ENCODE data around the gene GFI1B.
"Not testable (repeated sequence)": the region's sequence is repeated elsewhere in the genome, so short reads cannot be mapped to it uniquely, and the experiment has no call there.

The GFI1B gene

DNA sequence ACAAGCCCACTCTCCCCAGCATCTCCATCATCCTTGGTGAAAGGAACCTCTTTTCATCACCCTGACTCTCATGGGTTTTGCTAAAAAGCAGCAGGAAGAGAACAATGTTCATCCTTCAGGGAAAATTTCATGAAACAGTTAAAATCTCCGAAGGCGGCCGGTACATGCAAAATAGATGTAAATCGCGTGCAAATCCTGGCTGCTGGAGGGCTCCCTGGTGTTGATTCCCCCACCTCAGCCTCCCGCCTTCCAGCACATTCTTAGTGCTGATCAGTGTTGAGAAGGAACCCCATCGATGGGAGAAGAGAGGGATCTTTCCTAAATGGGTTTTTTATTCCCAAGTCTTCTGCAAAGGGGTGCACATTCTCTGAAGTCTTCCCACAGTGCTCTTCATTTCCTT lies 8.7 kb upstream of the GFI1B start:
- DNase-seq, result no peak

- DNase-seq, result peak; percentile 56
Observed at GRCh38 chr9:132970324-132971062, 8.0 kb upstream of the GFI1B start.

- DNase-seq, result no peak
Observed at GRCh38 chr9:132973166-132973565, 5.3 kb upstream of the GFI1B start.

GRCh38 chr9:132973713-132974112 lies 4.8 kb upstream of the GFI1B start:
- no peak for DNase-seq

GRCh38 chr9:132975961-132976360 lies 2.5 kb upstream of the GFI1B start:
- DNase-seq, result no peak

- no peak for DNase-seq
Observed at GRCh38 chr9:132976571-132976970, 1.9 kb upstream of the GFI1B start.

DNA sequence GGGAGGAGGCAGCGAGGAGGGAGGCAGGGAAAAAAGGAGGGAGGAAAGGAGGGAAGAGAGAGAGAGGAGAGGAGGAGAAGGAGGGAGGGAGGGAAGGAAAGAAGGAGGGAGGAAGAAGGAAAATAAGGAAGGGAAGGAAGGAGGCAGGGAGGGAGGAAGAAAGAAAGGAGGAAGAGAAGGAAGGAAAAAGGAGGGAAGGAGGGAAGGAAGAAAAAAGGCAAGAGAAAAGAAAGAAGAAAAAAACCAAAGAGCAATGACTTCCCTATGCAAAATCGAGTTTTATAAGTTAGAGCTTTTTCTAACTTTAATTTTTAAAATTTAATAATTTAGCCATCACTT lies 413 bp upstream of the GFI1B start:
- DNase-seq, result no peak

GRCh38 chr9:132980157-132980556 lies 1.7 kb downstream of the GFI1B start:
- DNase-seq, result no peak

DNA sequence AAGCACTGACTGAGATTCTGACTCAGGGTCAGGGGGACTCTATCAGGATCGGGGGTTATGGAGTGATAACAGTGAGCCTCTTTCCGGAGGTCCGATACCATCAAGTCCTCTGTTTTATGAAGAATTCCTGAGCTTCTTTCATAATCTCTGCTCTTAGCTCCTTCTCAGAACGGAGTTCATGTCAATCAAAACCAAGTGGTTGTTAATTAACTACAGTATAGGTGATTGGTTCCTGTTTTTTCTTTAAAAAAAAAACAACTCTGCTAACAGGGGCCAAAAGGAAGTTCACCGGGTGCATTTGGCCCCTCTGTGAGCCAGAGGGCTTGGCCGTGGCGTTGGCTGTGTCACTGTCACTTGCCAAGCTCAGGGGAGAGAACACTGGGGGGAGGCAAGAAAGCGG lies 4.0 kb downstream of the GFI1B start:
- DNase-seq, result no peak

- no peak for DNase-seq
Observed at GRCh38 chr9:132983491-132984201, 5.2 kb downstream of the GFI1B start.

GRCh38 chr9:132984202-132985070 lies 5.9 kb downstream of the GFI1B start:
- DNase-seq, result no peak

DNA sequence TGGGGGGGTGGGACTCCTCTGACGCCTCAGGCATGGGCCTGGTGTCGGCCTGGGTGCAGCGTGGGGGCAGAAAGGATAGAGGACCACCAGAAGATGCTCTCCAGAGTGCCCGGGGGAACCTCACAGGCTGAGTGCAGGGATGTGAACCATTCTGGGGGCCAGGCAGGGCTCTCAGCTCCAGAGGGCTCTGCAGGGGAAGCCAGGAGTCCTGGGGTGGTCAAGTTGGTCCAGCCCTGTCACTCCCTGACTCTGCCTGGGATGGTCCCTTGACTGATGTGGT lies 6.5 kb downstream of the GFI1B start:
- DNase-seq, result no peak

- no peak for DNase-seq
Observed at GRCh38 chr9:132985489-132985888, 7.0 kb downstream of the GFI1B start.

- DNase-seq, result no peak
Observed at GRCh38 chr9:132986114-132986513, 7.6 kb downstream of the GFI1B start.

DNA sequence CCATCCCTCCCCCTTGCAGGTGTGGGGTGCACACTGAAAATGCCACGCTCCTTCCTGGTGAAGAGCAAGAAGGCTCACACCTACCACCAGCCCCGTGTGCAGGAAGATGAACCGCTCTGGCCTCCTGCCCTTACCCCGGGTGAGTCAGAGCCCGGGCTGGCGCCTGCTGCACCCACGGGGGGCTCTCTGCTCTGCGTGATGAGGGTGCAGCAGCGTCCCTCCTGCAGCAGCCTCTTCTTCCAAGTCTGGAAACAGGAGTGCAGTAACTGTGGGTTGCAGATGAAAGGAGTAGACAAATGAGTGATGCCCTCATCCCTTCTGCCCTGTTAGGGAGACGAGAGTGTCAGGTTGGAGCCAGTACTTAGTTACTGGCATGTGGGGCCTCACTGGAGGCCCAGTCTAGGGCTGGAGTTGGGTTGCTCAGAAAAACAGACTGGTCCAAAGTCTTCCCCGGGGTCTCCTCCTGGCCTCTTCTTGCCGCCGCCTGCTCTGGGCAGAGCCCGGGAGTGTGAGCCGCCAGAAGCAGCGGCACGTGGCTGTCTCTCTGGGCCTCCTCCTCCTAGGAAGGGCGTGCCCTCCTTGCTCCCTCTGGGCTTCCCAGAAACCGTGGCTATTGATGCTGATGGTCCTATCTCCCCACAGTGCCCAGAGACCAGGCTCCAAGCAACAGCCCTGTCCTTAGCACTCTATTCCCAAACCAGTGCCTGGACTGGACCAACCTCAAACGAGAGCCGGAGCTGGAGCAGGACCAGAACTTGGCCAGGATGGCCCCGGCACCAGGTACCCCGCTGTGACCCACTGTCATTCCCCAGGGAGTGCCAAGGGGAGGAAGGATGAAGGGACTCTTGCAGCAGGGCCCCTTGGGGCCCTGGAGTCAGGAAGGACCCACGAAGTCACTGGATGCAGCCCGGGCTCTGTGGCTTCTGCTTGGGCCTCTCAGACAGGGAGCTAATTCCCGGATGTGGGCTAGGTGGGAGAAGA lies 8.4 kb downstream of the GFI1B start:
- DNase-seq, result no peak

GRCh38 chr9:132988244-132989013 lies 9.9 kb downstream of the GFI1B start:
- DNase-seq, result no peak

DNA sequence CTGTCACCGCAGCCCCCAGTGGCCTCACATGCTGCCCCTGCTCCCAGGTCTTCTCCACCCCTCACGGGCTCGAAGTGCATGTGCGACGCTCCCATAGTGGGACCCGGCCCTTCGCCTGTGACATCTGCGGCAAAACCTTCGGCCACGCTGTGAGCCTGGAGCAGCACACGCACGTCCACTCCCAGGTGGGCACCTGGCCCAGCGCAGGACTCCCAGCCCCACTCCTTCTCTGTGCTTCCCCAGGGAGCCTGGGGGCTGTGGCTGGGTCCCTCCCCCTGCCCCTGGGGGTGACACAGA lies 10.5 kb downstream of the GFI1B start:
- no peak for DNase-seq

DNA sequence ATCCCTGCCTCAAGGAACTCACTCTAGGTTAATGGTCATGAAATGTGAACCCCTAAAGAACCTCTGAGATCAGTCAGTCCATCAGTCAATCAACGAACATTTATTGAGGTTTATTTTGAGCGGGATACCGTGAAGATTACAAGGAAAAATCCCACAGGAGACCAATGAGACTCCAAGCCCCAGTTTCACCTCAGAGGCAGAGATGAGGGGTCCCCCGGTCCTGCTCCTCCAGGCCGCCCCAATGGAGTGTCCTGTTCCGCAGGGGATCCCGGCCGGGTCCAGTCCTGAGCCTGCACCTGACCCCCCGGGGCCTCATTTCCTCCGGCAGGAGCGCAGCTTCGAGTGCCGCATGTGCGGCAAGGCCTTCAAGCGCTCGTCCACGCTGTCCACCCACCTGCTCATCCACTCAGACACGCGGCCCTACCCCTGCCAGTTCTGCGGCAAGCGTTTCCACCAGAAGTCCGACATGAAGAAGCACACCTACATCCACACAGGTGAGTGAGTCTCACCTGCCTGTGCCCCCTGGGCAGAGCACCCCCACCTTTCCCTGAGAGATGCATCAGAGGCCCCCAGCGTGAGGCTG lies 11.0 kb downstream of the GFI1B start:
- DNase-seq, result no peak

DNA sequence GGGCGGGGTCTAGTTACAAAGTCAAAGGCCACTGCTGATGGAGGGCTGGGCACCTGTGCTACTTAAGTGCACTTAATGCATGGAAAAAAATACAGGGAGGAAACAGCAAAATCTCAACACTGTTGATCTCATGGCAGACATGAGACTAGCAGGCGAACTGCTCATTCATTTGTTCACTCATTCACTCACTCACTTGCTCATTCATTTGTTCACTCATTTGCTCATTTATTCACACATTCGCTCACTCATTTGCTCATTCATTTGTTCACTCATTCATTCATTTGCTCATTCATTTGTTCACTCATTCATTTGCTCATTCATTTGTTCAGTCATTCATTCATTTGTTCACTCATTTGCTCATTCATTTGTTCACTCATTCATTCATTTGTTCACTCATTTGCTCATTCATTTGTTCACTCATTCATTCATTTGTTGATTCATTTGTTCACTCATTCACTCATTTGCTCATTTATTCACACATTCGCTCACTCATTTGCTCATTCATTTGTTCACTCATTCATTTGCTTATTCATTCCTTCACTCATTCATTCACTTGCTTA lies 11.6 kb downstream of the GFI1B start:
- not testable (repeated sequence) for DNase-seq

DNA sequence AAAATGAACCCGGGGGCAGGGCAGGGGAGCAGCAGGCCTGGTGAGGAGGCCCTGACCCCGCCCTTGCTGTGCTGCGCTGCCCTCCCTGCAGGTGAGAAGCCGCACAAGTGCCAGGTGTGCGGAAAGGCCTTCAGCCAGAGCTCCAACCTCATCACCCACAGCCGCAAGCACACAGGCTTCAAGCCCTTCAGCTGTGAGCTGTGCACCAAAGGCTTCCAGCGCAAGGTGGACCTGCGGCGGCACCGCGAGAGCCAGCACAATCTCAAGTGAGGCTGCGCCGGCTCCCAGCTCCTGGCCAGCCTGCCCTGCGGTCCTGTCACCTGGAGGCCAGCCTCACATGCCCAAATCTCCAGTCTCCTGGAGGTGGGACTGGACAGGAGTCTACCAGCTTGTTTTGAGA lies 12.3 kb downstream of the GFI1B start:
- DNase-seq, result no peak
